GM23338 (cell line): Measurements from ENCODE around the gene KIF3C.

ENCODE experiments used
- CREB1 ChIP-seq: fragments of 250-450 bp; sonication (Bioruptor Pico); IDR thresholded peaks from 2 replicates; pipeline ENCODE4 v1.5.0; 2020; ENCODE audit warnings: low read depth, mild to moderate bottlenecking, moderate library complexity
- EZH2 ChIP-seq: fragments of 200-600 bp; sonication (generic); IDR thresholded peaks from one replicate; pipeline ENCODE4 v1.8.0; 2017; ENCODE audit warnings: antibody characterized with exemption, mild to moderate bottlenecking, low read depth; ENCODE audit not compliant: unreplicated experiment
- EZH2phosphoT487 ChIP-seq: fragments of 200-600 bp; sonication (generic); IDR thresholded peaks from one replicate; pipeline ENCODE4 v1.8.1; 2018; ENCODE audit warnings: antibody characterized with exemption; ENCODE audit not compliant: unreplicated experiment
- JUNB ChIP-seq: IDR thresholded peaks from one replicate; pipeline ENCODE4 v1.6.1; 2016; ENCODE audit warnings: antibody characterized with exemption; ENCODE audit not compliant: unreplicated experiment
- POLR2AphosphoS5 ChIP-seq: IDR thresholded peaks from 2 replicates; pipeline ENCODE4 v1.6.1; 2016; ENCODE audit warnings: antibody characterized with exemption, low read depth
- STAT1 ChIP-seq: IDR thresholded peaks from one replicate; pipeline ENCODE4 v1.6.1; 2016; ENCODE audit warnings: antibody characterized with exemption; ENCODE audit not compliant: unreplicated experiment
- ZNF114 ChIP-seq: fragments of 250-450 bp; sonication (Bioruptor Pico); IDR thresholded peaks from 2 replicates; pipeline ENCODE4 v1.5.0; 2020; ENCODE audit warnings: mild to moderate bottlenecking, moderate library complexity
- TF ChIP-seq, protein P1 (sequence below), 2 experiments: fragments of 200-600 bp in 1 of 2; sonication (generic) in 1 of 2; conservative IDR thresholded peaks; 2 replicates each; pipeline versions ENCODE4 v1.5.1 to v1.6.1; 2016 to 2017; ENCODE audit warnings: antibody characterized with exemption in 2 of 2, low read depth in 2 of 2, mild to moderate bottlenecking in 2 of 2, moderate library complexity in 1 of 2
- TF ChIP-seq, protein P2 (sequence below): IDR thresholded peaks from one replicate; pipeline ENCODE4 v1.6.1; 2018; ENCODE audit warnings: antibody characterized with exemption; ENCODE audit not compliant: unreplicated experiment
- TF ChIP-seq, protein P3 (sequence below): fragments of 250-450 bp; sonication (Bioruptor Pico); IDR thresholded peaks from 2 replicates; pipeline ENCODE4 v1.5.0; 2020; ENCODE audit warnings: mild to moderate bottlenecking, moderate library complexity
- TF ChIP-seq, protein P4 (sequence below): IDR thresholded peaks from 2 replicates; pipeline ENCODE4 v1.6.1; 2016; ENCODE audit warnings: antibody characterized with exemption

DNA sequence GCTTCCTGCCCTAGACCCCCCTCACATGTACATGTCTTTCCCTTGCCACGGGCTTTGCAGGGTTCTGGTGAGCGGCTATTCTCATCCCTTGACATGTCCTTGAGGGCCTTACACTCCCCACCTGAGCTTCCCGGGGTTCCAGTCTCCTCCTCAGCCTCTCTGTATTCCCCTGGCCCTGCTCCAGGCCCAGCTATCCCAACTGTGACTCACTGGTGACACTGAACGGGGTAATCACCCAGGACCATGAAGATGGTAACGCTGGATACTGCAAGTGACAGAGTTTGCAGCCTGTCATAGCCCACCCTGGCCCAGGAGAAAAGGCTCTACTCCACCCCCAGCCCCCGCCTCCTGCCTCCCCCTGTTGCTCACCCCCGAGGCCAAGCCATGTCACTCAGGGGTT lies 27.3 kb downstream of the KIF3C start:
- TF ChIP-seq, protein P1, sequence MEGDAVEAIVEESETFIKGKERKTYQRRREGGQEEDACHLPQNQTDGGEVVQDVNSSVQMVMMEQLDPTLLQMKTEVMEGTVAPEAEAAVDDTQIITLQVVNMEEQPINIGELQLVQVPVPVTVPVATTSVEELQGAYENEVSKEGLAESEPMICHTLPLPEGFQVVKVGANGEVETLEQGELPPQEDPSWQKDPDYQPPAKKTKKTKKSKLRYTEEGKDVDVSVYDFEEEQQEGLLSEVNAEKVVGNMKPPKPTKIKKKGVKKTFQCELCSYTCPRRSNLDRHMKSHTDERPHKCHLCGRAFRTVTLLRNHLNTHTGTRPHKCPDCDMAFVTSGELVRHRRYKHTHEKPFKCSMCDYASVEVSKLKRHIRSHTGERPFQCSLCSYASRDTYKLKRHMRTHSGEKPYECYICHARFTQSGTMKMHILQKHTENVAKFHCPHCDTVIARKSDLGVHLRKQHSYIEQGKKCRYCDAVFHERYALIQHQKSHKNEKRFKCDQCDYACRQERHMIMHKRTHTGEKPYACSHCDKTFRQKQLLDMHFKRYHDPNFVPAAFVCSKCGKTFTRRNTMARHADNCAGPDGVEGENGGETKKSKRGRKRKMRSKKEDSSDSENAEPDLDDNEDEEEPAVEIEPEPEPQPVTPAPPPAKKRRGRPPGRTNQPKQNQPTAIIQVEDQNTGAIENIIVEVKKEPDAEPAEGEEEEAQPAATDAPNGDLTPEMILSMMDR (conservative IDR thresholded peaks at IDR 0.05; ENCODE audit: low read depth in 2 of 2) = no peak
- TF ChIP-seq, protein P2, sequence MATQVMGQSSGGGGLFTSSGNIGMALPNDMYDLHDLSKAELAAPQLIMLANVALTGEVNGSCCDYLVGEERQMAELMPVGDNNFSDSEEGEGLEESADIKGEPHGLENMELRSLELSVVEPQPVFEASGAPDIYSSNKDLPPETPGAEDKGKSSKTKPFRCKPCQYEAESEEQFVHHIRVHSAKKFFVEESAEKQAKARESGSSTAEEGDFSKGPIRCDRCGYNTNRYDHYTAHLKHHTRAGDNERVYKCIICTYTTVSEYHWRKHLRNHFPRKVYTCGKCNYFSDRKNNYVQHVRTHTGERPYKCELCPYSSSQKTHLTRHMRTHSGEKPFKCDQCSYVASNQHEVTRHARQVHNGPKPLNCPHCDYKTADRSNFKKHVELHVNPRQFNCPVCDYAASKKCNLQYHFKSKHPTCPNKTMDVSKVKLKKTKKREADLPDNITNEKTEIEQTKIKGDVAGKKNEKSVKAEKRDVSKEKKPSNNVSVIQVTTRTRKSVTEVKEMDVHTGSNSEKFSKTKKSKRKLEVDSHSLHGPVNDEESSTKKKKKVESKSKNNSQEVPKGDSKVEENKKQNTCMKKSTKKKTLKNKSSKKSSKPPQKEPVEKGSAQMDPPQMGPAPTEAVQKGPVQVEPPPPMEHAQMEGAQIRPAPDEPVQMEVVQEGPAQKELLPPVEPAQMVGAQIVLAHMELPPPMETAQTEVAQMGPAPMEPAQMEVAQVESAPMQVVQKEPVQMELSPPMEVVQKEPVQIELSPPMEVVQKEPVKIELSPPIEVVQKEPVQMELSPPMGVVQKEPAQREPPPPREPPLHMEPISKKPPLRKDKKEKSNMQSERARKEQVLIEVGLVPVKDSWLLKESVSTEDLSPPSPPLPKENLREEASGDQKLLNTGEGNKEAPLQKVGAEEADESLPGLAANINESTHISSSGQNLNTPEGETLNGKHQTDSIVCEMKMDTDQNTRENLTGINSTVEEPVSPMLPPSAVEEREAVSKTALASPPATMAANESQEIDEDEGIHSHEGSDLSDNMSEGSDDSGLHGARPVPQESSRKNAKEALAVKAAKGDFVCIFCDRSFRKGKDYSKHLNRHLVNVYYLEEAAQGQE = no peak
- TF ChIP-seq STAT1 = no peak
- no peak for TF ChIP-seq EZH2
- no peak for TF ChIP-seq POLR2AphosphoS5
- TF ChIP-seq ZNF114 (CRISPR knock-in tag) = no peak
- TF ChIP-seq JUNB = no peak
- no peak for TF ChIP-seq EZH2phosphoT487
- TF ChIP-seq, protein P3, sequence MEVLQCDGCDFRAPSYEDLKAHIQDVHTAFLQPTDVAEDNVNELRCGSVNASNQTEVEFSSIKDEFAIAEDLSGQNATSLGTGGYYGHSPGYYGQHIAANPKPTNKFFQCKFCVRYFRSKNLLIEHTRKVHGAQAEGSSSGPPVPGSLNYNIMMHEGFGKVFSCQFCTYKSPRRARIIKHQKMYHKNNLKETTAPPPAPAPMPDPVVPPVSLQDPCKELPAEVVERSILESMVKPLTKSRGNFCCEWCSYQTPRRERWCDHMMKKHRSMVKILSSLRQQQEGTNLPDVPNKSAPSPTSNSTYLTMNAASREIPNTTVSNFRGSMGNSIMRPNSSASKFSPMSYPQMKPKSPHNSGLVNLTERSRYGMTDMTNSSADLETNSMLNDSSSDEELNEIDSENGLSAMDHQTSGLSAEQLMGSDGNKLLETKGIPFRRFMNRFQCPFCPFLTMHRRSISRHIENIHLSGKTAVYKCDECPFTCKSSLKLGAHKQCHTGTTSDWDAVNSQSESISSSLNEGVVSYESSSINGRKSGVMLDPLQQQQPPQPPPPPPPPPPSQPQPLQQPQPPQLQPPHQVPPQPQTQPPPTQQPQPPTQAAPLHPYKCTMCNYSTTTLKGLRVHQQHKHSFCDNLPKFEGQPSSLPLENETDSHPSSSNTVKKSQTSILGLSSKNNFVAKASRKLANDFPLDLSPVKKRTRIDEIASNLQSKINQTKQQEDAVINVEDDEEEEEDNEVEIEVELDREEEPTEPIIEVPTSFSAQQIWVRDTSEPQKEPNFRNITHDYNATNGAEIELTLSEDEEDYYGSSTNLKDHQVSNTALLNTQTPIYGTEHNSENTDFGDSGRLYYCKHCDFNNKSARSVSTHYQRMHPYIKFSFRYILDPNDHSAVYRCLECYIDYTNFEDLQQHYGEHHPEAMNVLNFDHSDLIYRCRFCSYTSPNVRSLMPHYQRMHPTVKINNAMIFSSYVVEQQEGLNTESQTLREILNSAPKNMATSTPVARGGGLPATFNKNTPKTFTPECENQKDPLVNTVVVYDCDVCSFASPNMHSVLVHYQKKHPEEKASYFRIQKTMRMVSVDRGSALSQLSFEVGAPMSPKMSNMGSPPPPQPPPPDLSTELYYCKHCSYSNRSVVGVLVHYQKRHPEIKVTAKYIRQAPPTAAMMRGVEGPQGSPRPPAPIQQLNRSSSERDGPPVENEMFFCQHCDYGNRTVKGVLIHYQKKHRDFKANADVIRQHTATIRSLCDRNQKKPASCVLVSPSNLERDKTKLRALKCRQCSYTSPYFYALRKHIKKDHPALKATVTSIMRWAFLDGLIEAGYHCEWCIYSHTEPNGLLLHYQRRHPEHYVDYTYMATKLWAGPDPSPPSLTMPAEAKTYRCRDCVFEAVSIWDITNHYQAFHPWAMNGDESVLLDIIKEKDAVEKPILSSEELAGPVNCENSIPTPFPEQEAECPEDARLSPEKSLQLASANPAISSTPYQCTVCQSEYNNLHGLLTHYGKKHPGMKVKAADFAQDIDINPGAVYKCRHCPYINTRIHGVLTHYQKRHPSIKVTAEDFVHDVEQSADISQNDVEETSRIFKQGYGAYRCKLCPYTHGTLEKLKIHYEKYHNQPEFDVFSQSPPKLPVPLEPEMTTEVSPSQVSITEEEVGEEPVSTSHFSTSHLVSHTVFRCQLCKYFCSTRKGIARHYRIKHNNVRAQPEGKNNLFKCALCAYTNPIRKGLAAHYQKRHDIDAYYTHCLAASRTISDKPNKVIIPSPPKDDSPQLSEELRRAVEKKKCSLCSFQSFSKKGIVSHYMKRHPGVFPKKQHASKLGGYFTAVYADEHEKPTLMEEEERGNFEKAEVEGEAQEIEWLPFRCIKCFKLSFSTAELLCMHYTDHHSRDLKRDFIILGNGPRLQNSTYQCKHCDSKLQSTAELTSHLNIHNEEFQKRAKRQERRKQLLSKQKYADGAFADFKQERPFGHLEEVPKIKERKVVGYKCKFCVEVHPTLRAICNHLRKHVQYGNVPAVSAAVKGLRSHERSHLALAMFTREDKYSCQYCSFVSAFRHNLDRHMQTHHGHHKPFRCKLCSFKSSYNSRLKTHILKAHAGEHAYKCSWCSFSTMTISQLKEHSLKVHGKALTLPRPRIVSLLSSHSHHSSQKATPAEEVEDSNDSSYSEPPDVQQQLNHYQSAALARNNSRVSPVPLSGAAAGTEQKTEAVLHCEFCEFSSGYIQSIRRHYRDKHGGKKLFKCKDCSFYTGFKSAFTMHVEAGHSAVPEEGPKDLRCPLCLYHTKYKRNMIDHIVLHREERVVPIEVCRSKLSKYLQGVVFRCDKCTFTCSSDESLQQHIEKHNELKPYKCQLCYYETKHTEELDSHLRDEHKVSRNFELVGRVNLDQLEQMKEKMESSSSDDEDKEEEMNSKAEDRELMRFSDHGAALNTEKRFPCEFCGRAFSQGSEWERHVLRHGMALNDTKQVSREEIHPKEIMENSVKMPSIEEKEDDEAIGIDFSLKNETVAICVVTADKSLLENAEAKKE = no peak
- TF ChIP-seq CREB1 (CRISPR knock-in tag) = no peak
- TF ChIP-seq, protein P4, sequence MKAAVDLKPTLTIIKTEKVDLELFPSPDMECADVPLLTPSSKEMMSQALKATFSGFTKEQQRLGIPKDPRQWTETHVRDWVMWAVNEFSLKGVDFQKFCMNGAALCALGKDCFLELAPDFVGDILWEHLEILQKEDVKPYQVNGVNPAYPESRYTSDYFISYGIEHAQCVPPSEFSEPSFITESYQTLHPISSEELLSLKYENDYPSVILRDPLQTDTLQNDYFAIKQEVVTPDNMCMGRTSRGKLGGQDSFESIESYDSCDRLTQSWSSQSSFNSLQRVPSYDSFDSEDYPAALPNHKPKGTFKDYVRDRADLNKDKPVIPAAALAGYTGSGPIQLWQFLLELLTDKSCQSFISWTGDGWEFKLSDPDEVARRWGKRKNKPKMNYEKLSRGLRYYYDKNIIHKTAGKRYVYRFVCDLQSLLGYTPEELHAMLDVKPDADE = no peak
